Measurements from ENCODE around the gene RSPRY1.

The RSPRY1 gene

GRCh38 chr16:57268804-57269800 lies 83.0 kb downstream of the RSPRY1 start:
- H3K14ac ChIP-seq (ENCODE audit: low read length in 2 of 2) = peak overlapping the region in 1 of 2 experiments; percentile 47
- no peaks in the 10 kb centered on the region for H3K36me3 ChIP-seq (ENCODE audit: control insufficient read depth in 1 of 2, insufficient read depth in 2 of 2, low read depth in 1 of 2, low read length in 2 of 2)
- H2AFZ ChIP-seq (ENCODE audit: low read depth, low read length) = no peak overlapping the region
- H3K9ac ChIP-seq (ENCODE audit: low read length) = no peak overlapping the region
- no peaks in the 10 kb centered on the region for H3K79me1 ChIP-seq (replicated peaks; ENCODE audit: low read length, poor library complexity, severe bottlenecking)
- H2BK12ac ChIP-seq (ENCODE audit: low read length in 2 of 2) = no peak overlapping the region
- H3K4me2 ChIP-seq (ENCODE audit: low read length, poor library complexity, severe bottlenecking) = no peak overlapping the region
- DNase-seq = no peak
- H2BK5ac ChIP-seq (ENCODE audit: low read depth, low read length, poor library complexity, severe bottlenecking) = no peak overlapping the region
- H3K18ac ChIP-seq (ENCODE audit: low read depth in 1 of 2, low read length in 2 of 2) = no peak overlapping the region
- peak overlapping the region; percentile 56 for H2AK5ac ChIP-seq (ENCODE audit: low read length, severe bottlenecking)
- WGBS = 62% methylated on average over 14 of the region's 14 CpGs
- H4K91ac ChIP-seq (ENCODE audit: low read length) = no peak overlapping the region
- H3K4ac ChIP-seq (ENCODE audit: low read depth in 1 of 2, low read length in 2 of 2) = peak overlapping the region in 1 of 2 experiments; percentile 58
- H2BK15ac ChIP-seq (ENCODE audit: low read depth, poor library complexity, severe bottlenecking) = no peak overlapping the region
- H2BK120ac ChIP-seq (ENCODE audit: low read depth, low read length) = no peak overlapping the region
- peaks cover 19% of the 10 kb centered on the region for H3K4me1 ChIP-seq (ENCODE audit: control insufficient read depth, insufficient read depth, low read depth, low read length)
- no peaks in the 10 kb centered on the region for H3K9me3 ChIP-seq (ENCODE audit: control insufficient read depth, low read length)
- H4K8ac ChIP-seq (ENCODE audit: low read length) = peak overlapping the region; percentile 43
- H3K27ac ChIP-seq (ENCODE audit: low read length, poor library complexity, severe bottlenecking) = no peak overlapping the region
- peaks cover 0 to 21% of the 10 kb centered on the region in 2 experiments for H3K27me3 ChIP-seq (ENCODE audit: control insufficient read depth in 1 of 2, insufficient read depth in 1 of 2, low read length in 2 of 2)
- no peak overlapping the region for H3K23ac ChIP-seq (ENCODE audit: low read length in 2 of 2)
- H3K4me3 ChIP-seq (ENCODE audit: insufficient read depth in 1 of 2, low read depth in 1 of 2, low read length in 2 of 2) = no peak overlapping the region

- H2BK120ac ChIP-seq (ENCODE audit: low read depth, low read length) = no peak overlapping the region
- no peak overlapping the region for H2BK12ac ChIP-seq (ENCODE audit: low read length in 2 of 2)
- WGBS = 86% methylated on average over 25 of the region's 25 CpGs
- H3K79me1 ChIP-seq (replicated peaks; ENCODE audit: low read length, poor library complexity, severe bottlenecking) = no peaks in the 10 kb centered on the region
- H3K4me2 ChIP-seq (ENCODE audit: low read length, poor library complexity, severe bottlenecking) = no peak overlapping the region
- H2BK5ac ChIP-seq (ENCODE audit: low read depth, low read length, poor library complexity, severe bottlenecking) = no peak overlapping the region
- DNase-seq = no peak
- no peak overlapping the region for H3K14ac ChIP-seq (ENCODE audit: low read length in 2 of 2)
- H3K27ac ChIP-seq (ENCODE audit: low read length, poor library complexity, severe bottlenecking) = no peak overlapping the region
- no peaks in the 10 kb centered on the region for H3K9me3 ChIP-seq (ENCODE audit: control insufficient read depth, low read length)
- H4K91ac ChIP-seq (ENCODE audit: low read length) = no peak overlapping the region
- peaks cover 0 to 17% of the 10 kb centered on the region in 2 experiments for H3K27me3 ChIP-seq (ENCODE audit: control insufficient read depth in 1 of 2, insufficient read depth in 1 of 2, low read length in 2 of 2)
- no peak overlapping the region for H3K4me3 ChIP-seq (ENCODE audit: insufficient read depth in 1 of 2, low read depth in 1 of 2, low read length in 2 of 2)
- no peak overlapping the region for H4K8ac ChIP-seq (ENCODE audit: low read length)
- H2AFZ ChIP-seq (ENCODE audit: low read depth, low read length) = no peak overlapping the region
- no peak overlapping the region for H3K18ac ChIP-seq (ENCODE audit: low read depth in 1 of 2, low read length in 2 of 2)
- no peak overlapping the region for H3K23ac ChIP-seq (ENCODE audit: low read length in 2 of 2)
- no peak overlapping the region for H3K9ac ChIP-seq (ENCODE audit: low read length)
- H3K36me3 ChIP-seq (ENCODE audit: control insufficient read depth in 1 of 2, insufficient read depth in 2 of 2, low read depth in 1 of 2, low read length in 2 of 2) = no peaks in the 10 kb centered on the region
- H2BK15ac ChIP-seq (ENCODE audit: low read depth, poor library complexity, severe bottlenecking) = no peak overlapping the region
- peak overlapping the region; percentile 17 for H2AK5ac ChIP-seq (ENCODE audit: low read length, severe bottlenecking)
- H3K4ac ChIP-seq (ENCODE audit: low read depth in 1 of 2, low read length in 2 of 2) = no peak overlapping the region
- H3K4me1 ChIP-seq (ENCODE audit: control insufficient read depth, insufficient read depth, low read depth, low read length) = peaks cover 19% of the 10 kb centered on the region
Measured at GRCh38 chr16:57270221-57271062, 84.3 kb downstream of the RSPRY1 start.

GRCh38 chr16:57271063-57271345 lies 84.9 kb downstream of the RSPRY1 start:
- no peaks in the 10 kb centered on the region for H3K36me3 ChIP-seq (ENCODE audit: control insufficient read depth in 1 of 2, insufficient read depth in 2 of 2, low read depth in 1 of 2, low read length in 2 of 2)
- 88% methylated on average over 7 of the region's 7 CpGs for WGBS

More at GRCh38 chr16:57271063-57271345, 84.9 kb downstream of the RSPRY1 start:
- Histone ChIP-seq H3K4me1 (ENCODE audit: control insufficient read depth, insufficient read depth, low read depth, low read length) (peaks cover 19% of the 10 kb centered on the region), H3K9me3 (ENCODE audit: control insufficient read depth, low read length) (no peaks in the 10 kb centered on the region), H3K27me3 (ENCODE audit: control insufficient read depth in 1 of 2, insufficient read depth in 1 of 2, low read length in 2 of 2) (peaks cover 0 to 15% of the 10 kb centered on the region in 2 experiments), H4K91ac (ENCODE audit: low read length) (no peak overlapping the region), H4K8ac (ENCODE audit: low read length) (no peak overlapping the region), H3K23ac (ENCODE audit: low read length in 2 of 2) (no peak overlapping the region), H2BK12ac (ENCODE audit: low read length in 2 of 2) (peak overlapping the region in 1 of 2 experiments; percentile 3), H3K4me3 (ENCODE audit: insufficient read depth in 1 of 2, low read depth in 1 of 2, low read length in 2 of 2) (no peak overlapping the region), H2BK15ac (ENCODE audit: low read depth, poor library complexity, severe bottlenecking) (no peak overlapping the region), H3K79me1 (replicated peaks; ENCODE audit: low read length, poor library complexity, severe bottlenecking) (no peaks in the 10 kb centered on the region), H3K9ac (ENCODE audit: low read length) (no peak overlapping the region), H3K18ac (ENCODE audit: low read depth in 1 of 2, low read length in 2 of 2) (no peak overlapping the region), H2AK5ac (ENCODE audit: low read length, severe bottlenecking) (no peak overlapping the region), H2BK120ac (ENCODE audit: low read depth, low read length) (no peak overlapping the region), H3K4ac (ENCODE audit: low read depth in 1 of 2, low read length in 2 of 2) (no peak overlapping the region), H3K27ac (ENCODE audit: low read length, poor library complexity, severe bottlenecking) (no peak overlapping the region), H2AFZ (ENCODE audit: low read depth, low read length) (no peak overlapping the region), H3K4me2 (ENCODE audit: low read length, poor library complexity, severe bottlenecking) (no peak overlapping the region), H3K14ac (ENCODE audit: low read length in 2 of 2) (no peak overlapping the region), H2BK5ac (ENCODE audit: low read depth, low read length, poor library complexity, severe bottlenecking) (no peak overlapping the region)
- DNase-seq = no peak

Data from mesenchymal stem cell (in vitro differentiated cells and primary cell).